Erythroblast (primary cell): ENCODE data around the gene ZNF831.

Experiments
- GATA1 ChIP-seq: IDR thresholded peaks from 2 replicates; pipeline ENCODE4 v1.6.1; 2011; ENCODE audit warnings: low read depth, mild to moderate bottlenecking, control low read depth, low read length, moderate library complexity
- POLR2A ChIP-seq: IDR thresholded peaks from 2 replicates; pipeline ENCODE4 v1.6.1; 2011; ENCODE audit warnings: mild to moderate bottlenecking, low read length

- TF ChIP-seq POLR2A, result no peak
- TF ChIP-seq GATA1, result no peak
These were observed 53.6 kb downstream of the ZNF831 start for GRCh38 chr20:59217173-59217572.
